RWPE2 (cell line): ENCODE measurements around the gene MORN3.
"Not testable (repeated sequence)": the region's sequence is repeated elsewhere in the genome, so short reads cannot be mapped to it uniquely, and the experiment has no call there.

Source experiments
- ATAC-seq: fragments of 200-7000 bp; cut with Tn5 transposase; 3 replicates; pipeline ENCODE4 v1.9.1; 2021; ENCODE audit warnings: low read depth
- DNase-seq: peaks from one replicate; pipeline ENCODE4 v3.0.0-alpha.2; 2020; ENCODE audit warnings: low spot score
- H3K27ac ChIP-seq: fragments of 450-650 bp; 2 replicates; pipeline ENCODE4 v1.5.1; 2017; ENCODE audit warnings: mild to moderate bottlenecking; ENCODE audit not compliant: poor library complexity, severe bottlenecking
- H3K27me3 ChIP-seq: fragments of 250-450 bp; sonication (Bioruptor Pico); 2 replicates; pipeline ENCODE4 v1.5.1; 2021; ENCODE audit warnings: mild to moderate bottlenecking, moderate library complexity; ENCODE audit not compliant: insufficient read depth, poor library complexity, severe bottlenecking
- H3K36me3 ChIP-seq: fragments of 250-450 bp; sonication (Bioruptor Pico); 2 replicates; pipeline ENCODE4 v1.5.1; 2020; ENCODE audit warnings: low read depth, mild to moderate bottlenecking, moderate library complexity
- H3K4me1 ChIP-seq: fragments of 250-450 bp; sonication (Bioruptor Pico); 2 replicates; pipeline ENCODE4 v1.5.1; 2021; ENCODE audit warnings: mild to moderate bottlenecking, moderate library complexity; ENCODE audit not compliant: insufficient read depth, poor library complexity, severe bottlenecking
- H3K4me3 ChIP-seq: fragments of 250-450 bp; sonication (Bioruptor Pico); 2 replicates; pipeline ENCODE4 v1.5.1; 2021; ENCODE audit warnings: mild to moderate bottlenecking, moderate library complexity; ENCODE audit not compliant: severe bottlenecking
- H3K9me3 ChIP-seq: fragments of 250-450 bp; sonication (Bioruptor Pico); 2 replicates; pipeline ENCODE4 v1.5.1; 2021; ENCODE audit warnings: mild to moderate bottlenecking, moderate library complexity; ENCODE audit not compliant: severe bottlenecking
- CTCF ChIP-seq: fragments of 450-650 bp; IDR thresholded peaks from one replicate; pipeline ENCODE4 v1.5.1; 2017; ENCODE audit warnings: mild to moderate bottlenecking, moderate library complexity; ENCODE audit not compliant: poor library complexity, severe bottlenecking

MORN3 gene

GRCh38 chr12:121711361-121712189 is 42.1 kb upstream of the MORN3 start:
- ATAC-seq, result 0 out of 3 replicates have a peak, but pooled peaks have one; percentile 26
- Histone ChIP-seq H3K27ac (peak overlapping the region; percentile 54), H3K4me1 (peaks cover 11% of the 10 kb centered on the region), H3K27me3 (no peaks in the 10 kb centered on the region), H3K36me3 (no peaks in the 10 kb centered on the region; the same call in 1 of the 2 replicates), H3K9me3 (no peaks in the 10 kb centered on the region), H3K4me3 (peak overlapping the region; percentile 78)
- TF ChIP-seq CTCF, result no peak
- no peak for DNase-seq

- Histone ChIP-seq H3K9me3 (no peaks in the 10 kb centered on the region), H3K27ac (peak overlapping the region; percentile 11)
- no peak for DNase-seq
Measured at GRCh38 chr12:121709478-121709961, 40.1 kb upstream of the MORN3 start.

GRCh38 chr12:121709064-121709424 is 39.6 kb upstream of the MORN3 start:
- not testable (repeated sequence) for H3K4me1 ChIP-seq, H3K27ac ChIP-seq, ATAC-seq

More at GRCh38 chr12:121709478-121709961, 40.1 kb upstream of the MORN3 start:
- peak; percentile 10 for TF ChIP-seq CTCF
- peaks cover 9% of the 10 kb centered on the region for H3K4me1 ChIP-seq
- H3K36me3 ChIP-seq, result no peaks in the 10 kb centered on the region
- ATAC-seq, result peak; percentile 50; the same call in 2 of the 3 replicates
- H3K27me3 ChIP-seq, result no peaks in the 10 kb centered on the region
- H3K4me3 ChIP-seq, result no peak overlapping the region

GRCh38 chr12:121708313-121709063 is 39.0 kb upstream of the MORN3 start:
- Histone ChIP-seq H3K36me3 (no peaks in the 10 kb centered on the region), H3K4me1 (peaks cover 9% of the 10 kb centered on the region), H3K27me3 (no peaks in the 10 kb centered on the region), H3K4me3 (no peak overlapping the region), H3K9me3 (no peaks in the 10 kb centered on the region), H3K27ac (no peak overlapping the region)
- DNase-seq, result no peak
- ATAC-seq, result no peak
- no peak for TF ChIP-seq CTCF

More at GRCh38 chr12:121709064-121709424, 39.6 kb upstream of the MORN3 start:
- not testable (repeated sequence) for DNase-seq, H3K4me3 ChIP-seq, H3K27me3 ChIP-seq, H3K36me3 ChIP-seq, H3K9me3 ChIP-seq

GRCh38 chr12:121705514-121705913 is 36.1 kb upstream of the MORN3 start:
- Histone ChIP-seq H3K9me3 (no peaks in the 10 kb centered on the region), H3K36me3 (no peaks in the 10 kb centered on the region), H3K4me1 (peaks cover 4% of the 10 kb centered on the region), H3K27me3 (no peaks in the 10 kb centered on the region), H3K27ac (no peak overlapping the region), H3K4me3 (no peak overlapping the region)
- ATAC-seq (no peak), DNase-seq (no peak)
- no peak for TF ChIP-seq CTCF
